Measurements from ENCODE around the gene CA7. TPM values are rescaled to one million over a fixed set of nuclear protein-coding genes. Genes with fewer than 3 reads are reported as not detected.

CA7 gene
- total and polyA plus RNA-seq, 2 donors from 2014 or later, result not detected

DNA sequence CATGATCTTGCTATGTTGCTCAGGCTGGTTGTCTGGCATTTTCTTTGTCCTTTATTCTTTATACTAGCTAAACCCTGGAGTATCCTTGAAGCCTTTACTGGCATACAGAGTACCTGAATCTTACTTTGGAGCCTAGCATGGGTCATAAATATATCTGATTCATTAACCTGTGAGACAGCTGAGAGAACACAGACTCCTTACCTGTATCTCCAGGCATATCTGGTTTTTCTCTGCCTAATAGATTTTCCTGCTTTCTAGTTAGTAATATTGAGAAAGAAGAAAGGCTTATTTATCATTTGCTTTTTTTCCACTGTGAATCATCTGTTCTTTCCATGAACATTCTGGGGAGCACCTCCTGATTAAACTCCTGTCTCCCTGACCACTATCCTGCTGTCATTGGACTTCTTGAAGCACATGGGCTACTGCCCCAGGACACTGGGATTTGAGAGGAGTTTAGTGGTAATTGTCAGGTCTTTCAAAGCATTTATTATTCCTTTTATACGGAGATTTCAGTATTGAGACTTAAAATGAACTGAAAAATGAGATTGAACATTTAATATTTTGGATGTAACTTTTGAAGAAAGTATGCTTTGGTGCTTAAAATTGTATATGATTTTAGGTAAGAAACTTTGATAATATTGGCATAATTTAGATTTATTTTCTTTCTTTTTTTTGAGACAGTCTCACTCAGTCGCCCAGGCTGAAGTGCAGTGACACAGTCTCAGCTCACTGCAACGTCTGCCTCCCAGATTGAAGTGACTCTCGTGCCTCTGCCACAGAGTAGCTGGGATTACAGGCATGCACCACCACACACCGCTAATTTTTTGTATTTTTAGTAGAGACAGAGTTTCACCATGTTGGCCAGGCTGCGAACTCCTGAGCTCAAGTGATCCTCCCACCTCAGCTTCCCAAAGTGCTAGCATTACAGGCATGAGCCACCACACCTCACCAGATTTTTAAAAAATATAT is 44.7 kb downstream of the CA7 start:
- DNase-seq (peak in 1 of 5 donors; percentile 0), FAIRE-seq (no peak)
- no peaks in the 10 kb centered on the region for H3K9me3 ChIP-seq (ENCODE audit: control insufficient read depth in 2 of 3, insufficient read depth in 1 of 3, low read length in 3 of 3)
- no peak overlapping the region for H3K4me3 ChIP-seq (ENCODE audit: low read length in 3 of 3)
- intact Hi-C loops (cut with DNase I), result no loop called here
- peak overlapping the region in 1 of 2 donors; percentile 5 for H3K27ac ChIP-seq (ENCODE audit: low read depth in 2 of 2, low read length in 2 of 2)
- no peaks in the 10 kb centered on the region for H3K27me3 ChIP-seq (ENCODE audit: control insufficient read depth, insufficient read depth, low read length)
- H3K36me3 ChIP-seq (ENCODE audit: control insufficient read depth in 2 of 3, insufficient read depth in 3 of 3, low read length in 3 of 3), result peaks cover 5 to 18% (median 16%) of the 10 kb centered on the region in 3 donors
- no peak overlapping the region for H3K9ac ChIP-seq (ENCODE audit: low read length in 3 of 3)
- TF ChIP-seq, protein P1, sequence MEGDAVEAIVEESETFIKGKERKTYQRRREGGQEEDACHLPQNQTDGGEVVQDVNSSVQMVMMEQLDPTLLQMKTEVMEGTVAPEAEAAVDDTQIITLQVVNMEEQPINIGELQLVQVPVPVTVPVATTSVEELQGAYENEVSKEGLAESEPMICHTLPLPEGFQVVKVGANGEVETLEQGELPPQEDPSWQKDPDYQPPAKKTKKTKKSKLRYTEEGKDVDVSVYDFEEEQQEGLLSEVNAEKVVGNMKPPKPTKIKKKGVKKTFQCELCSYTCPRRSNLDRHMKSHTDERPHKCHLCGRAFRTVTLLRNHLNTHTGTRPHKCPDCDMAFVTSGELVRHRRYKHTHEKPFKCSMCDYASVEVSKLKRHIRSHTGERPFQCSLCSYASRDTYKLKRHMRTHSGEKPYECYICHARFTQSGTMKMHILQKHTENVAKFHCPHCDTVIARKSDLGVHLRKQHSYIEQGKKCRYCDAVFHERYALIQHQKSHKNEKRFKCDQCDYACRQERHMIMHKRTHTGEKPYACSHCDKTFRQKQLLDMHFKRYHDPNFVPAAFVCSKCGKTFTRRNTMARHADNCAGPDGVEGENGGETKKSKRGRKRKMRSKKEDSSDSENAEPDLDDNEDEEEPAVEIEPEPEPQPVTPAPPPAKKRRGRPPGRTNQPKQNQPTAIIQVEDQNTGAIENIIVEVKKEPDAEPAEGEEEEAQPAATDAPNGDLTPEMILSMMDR (IDR thresholded peaks at IDR 0.05; ENCODE audit: borderline replicate concordance, extremely low read depth, insufficient read depth), result no peak
- H3K4me1 ChIP-seq (ENCODE audit: control insufficient read depth in 2 of 3, insufficient read depth in 2 of 3, low read depth in 1 of 3, low read length in 3 of 3), result peaks cover 0 to 17% (median 15%) of the 10 kb centered on the region in 3 donors

- H3K27me3 ChIP-seq (ENCODE audit: control insufficient read depth, insufficient read depth, low read length), result no peaks in the 10 kb centered on the region
- FAIRE-seq, result no peak
- H3K36me3 ChIP-seq (ENCODE audit: control insufficient read depth in 2 of 3, insufficient read depth in 3 of 3, low read length in 3 of 3), result peaks cover 3 to 15% (median 10%) of the 10 kb centered on the region in 3 donors
- TF ChIP-seq, protein P1 (IDR thresholded peaks at IDR 0.05; ENCODE audit: borderline replicate concordance, extremely low read depth, insufficient read depth), result no peak
- intact Hi-C loops (cut with DNase I), result no loop called here
- peak in 1 of 5 donors; percentile 2 for DNase-seq
- peaks cover 0 to 17% (median 15%) of the 10 kb centered on the region in 3 donors for H3K4me1 ChIP-seq (ENCODE audit: control insufficient read depth in 2 of 3, insufficient read depth in 2 of 3, low read depth in 1 of 3, low read length in 3 of 3)
- H3K27ac ChIP-seq (ENCODE audit: low read depth in 2 of 2, low read length in 2 of 2), result no peak overlapping the region
- H3K4me3 ChIP-seq (ENCODE audit: low read length in 3 of 3), result no peak overlapping the region
- H3K9ac ChIP-seq (ENCODE audit: low read length in 3 of 3), result no peak overlapping the region
- no peaks in the 10 kb centered on the region for H3K9me3 ChIP-seq (ENCODE audit: control insufficient read depth in 2 of 3, insufficient read depth in 1 of 3, low read length in 3 of 3)
Observed at GRCh38 chr16:66889622-66890021, 45.4 kb downstream of the CA7 start.

- no peaks in the 10 kb centered on the region for H3K27me3 ChIP-seq (ENCODE audit: control insufficient read depth, insufficient read depth, low read length)
- peak overlapping the region in 1 of 2 donors; percentile 51 for H3K27ac ChIP-seq (ENCODE audit: low read depth in 2 of 2, low read length in 2 of 2)
- no peak overlapping the region for H3K9ac ChIP-seq (ENCODE audit: low read length in 3 of 3)
- H3K36me3 ChIP-seq (ENCODE audit: control insufficient read depth in 2 of 3, insufficient read depth in 3 of 3, low read length in 3 of 3), result peaks cover 0 to 5% (median 0%) of the 10 kb centered on the region in 3 donors
- H3K4me3 ChIP-seq (ENCODE audit: low read length in 3 of 3), result no peak overlapping the region
- TF ChIP-seq, protein P1 (IDR thresholded peaks at IDR 0.05; ENCODE audit: borderline replicate concordance, extremely low read depth, insufficient read depth), result no peak
- peaks cover 0 to 12% (median 11%) of the 10 kb centered on the region in 3 donors for H3K4me1 ChIP-seq (ENCODE audit: control insufficient read depth in 2 of 3, insufficient read depth in 2 of 3, low read depth in 1 of 3, low read length in 3 of 3)
- H3K9me3 ChIP-seq (ENCODE audit: control insufficient read depth in 2 of 3, insufficient read depth in 1 of 3, low read length in 3 of 3), result no peaks in the 10 kb centered on the region
- FAIRE-seq, result no peak
- peak in 1 of 5 donors; percentile 18 for DNase-seq
- intact Hi-C loops (cut with DNase I), result no loop called here
Observed at GRCh38 chr16:66890799-66891198, 46.6 kb downstream of the CA7 start.
